Measurements from ENCODE around the gene NEDD1.

The NEDD1 gene, protein sequence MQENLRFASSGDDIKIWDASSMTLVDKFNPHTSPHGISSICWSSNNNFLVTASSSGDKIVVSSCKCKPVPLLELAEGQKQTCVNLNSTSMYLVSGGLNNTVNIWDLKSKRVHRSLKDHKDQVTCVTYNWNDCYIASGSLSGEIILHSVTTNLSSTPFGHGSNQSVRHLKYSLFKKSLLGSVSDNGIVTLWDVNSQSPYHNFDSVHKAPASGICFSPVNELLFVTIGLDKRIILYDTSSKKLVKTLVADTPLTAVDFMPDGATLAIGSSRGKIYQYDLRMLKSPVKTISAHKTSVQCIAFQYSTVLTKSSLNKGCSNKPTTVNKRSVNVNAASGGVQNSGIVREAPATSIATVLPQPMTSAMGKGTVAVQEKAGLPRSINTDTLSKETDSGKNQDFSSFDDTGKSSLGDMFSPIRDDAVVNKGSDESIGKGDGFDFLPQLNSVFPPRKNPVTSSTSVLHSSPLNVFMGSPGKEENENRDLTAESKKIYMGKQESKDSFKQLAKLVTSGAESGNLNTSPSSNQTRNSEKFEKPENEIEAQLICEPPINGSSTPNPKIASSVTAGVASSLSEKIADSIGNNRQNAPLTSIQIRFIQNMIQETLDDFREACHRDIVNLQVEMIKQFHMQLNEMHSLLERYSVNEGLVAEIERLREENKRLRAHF

DNA sequence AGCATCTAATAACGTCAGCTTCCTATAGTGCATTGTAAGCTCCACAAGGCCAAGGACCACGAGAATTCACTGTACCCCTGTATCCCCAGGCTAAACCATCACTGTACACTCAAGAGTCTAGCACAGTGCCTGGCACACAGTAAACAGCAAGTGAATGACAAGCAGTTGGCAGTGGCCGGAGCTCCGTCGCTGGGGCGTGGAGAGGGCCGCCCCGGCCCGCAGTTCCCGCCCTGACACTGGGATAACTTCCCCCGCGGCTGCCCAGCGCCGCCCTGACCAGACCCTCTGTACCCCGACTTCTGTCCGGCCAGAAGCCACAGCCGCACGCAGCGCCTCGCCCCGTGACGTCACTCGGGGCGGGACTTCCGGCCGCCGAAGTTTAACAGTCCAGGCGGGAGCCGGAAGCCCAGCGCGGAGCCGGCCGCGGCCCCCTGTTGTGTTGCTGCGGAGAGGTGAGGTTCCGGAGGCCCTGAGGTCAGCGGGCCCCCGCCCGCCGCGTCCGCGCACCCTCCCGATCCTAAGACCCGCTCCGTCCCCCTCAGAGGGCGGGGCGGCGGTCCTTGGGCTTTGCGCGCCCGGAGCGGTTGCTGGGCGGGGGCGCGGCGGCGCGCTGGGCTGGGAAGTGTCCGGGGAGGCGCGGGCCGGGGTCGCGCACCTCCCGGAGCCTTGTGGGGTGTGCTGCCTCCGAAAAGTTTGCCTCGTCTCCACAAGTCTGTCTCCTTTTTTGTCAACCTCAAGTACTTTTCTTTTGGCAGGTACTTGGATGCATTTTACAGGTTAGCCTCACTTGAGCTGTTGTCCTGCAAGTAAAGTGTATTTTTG, at the start of gene NEDD1:
NEDD1 (plus strand) TSS at position 409 of the 822 bp plus-strand sequence. CDS start 2,503 bp downstream, outside the sequence.
- Mint-ChIP-seq H3K4me1 (ENCODE audit: low read depth) (peaks cover 42% of the 10 kb centered on the region), H3K27me3 (ENCODE audit: low read depth) (peaks cover 12% of the 10 kb centered on the region), H3K9me3 (no peaks in the 10 kb centered on the region), H3K4me3 (peak within 1 kb of the TSS; percentile 96), H3K27ac (peak within 1 kb of the TSS; percentile 98), H3K36me3 (ENCODE audit: low read depth) (peaks cover 26% of the 10 kb centered on the region)
- peak; percentile 86 for DNase-seq (ENCODE audit: low spot score)

DNA sequence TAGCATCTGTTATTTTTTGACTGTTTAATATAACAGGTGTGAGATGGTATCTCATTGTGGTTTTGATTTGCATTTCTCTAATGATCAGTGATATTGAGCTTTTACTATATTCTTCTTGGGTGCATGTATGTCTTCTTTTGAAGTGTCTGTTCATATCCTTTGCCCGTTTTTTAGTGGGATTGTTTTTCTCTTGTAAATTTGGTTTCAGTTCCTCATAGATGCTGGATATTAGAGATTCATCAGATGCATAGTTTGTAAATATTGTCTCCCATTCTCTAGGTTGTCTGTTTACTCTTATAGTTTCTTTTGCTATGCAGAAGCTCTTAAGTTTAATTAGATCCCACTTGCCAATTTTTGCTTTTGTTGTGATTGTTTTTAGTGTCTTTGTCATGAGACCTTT, 48.9 kb upstream of the NEDD1 start:
- Mint-ChIP-seq H3K4me1 (ENCODE audit: low read depth) (no peaks in the 10 kb centered on the region), H3K27ac (no peak overlapping the region), H3K4me3 (no peak overlapping the region), H3K27me3 (ENCODE audit: low read depth) (peaks cover 5% of the 10 kb centered on the region), H3K9me3 (no peaks in the 10 kb centered on the region), H3K36me3 (ENCODE audit: low read depth) (no peaks in the 10 kb centered on the region)
- no peak for DNase-seq (ENCODE audit: low spot score)

DNA sequence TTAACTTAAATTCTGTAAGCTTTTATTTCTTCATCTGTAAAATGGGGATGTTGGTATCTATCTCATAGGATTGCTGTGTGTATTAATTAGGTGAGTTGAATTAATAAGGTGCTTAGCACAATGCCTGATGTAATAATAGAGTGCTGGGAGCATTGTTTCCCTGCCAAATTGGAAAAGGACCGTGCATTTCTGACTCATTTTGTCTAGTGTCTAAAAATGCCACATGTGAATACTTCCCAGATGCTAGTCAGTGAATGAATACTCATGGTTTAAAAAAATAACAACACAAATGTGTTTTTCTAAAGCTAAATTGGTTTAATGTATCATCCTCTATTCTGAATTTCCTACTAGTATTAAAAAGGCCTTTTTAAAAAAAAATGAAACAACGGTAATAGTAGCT, 45.4 kb upstream of the NEDD1 start:
- no peaks in the 10 kb centered on the region for H3K9me3 Mint-ChIP-seq
- no peak overlapping the region for H3K4me3 Mint-ChIP-seq
- peaks cover 11% of the 10 kb centered on the region for H3K27me3 Mint-ChIP-seq (ENCODE audit: low read depth)
- no peak for DNase-seq (ENCODE audit: low spot score)
- no peaks in the 10 kb centered on the region for H3K4me1 Mint-ChIP-seq (ENCODE audit: low read depth)
- no peaks in the 10 kb centered on the region for H3K36me3 Mint-ChIP-seq (ENCODE audit: low read depth)
- no peak overlapping the region for H3K27ac Mint-ChIP-seq

DNA sequence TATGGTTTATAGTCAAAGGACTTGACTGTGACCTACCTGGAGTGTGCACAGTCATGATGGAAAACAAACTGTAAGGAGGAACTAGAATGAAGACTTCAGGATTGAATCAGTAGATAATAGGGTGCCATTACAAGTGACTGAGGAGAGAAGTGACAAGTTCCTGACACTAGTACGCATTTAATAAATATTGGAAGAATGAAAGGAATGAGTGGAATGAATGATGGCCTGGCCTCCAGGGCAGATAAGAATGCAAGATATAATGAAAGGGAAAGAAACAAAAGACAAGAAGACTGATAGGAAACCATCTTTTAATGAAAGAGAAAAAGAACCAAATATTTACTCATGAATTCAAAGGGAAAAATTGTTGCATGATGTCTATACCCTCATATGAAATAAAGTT, 44.7 kb upstream of the NEDD1 start:
- Mint-ChIP-seq H3K27ac (no peak overlapping the region), H3K9me3 (no peaks in the 10 kb centered on the region), H3K4me1 (ENCODE audit: low read depth) (no peaks in the 10 kb centered on the region), H3K36me3 (ENCODE audit: low read depth) (no peaks in the 10 kb centered on the region), H3K4me3 (no peak overlapping the region), H3K27me3 (ENCODE audit: low read depth) (peaks cover 11% of the 10 kb centered on the region)
- no peak for DNase-seq (ENCODE audit: low spot score)

DNA sequence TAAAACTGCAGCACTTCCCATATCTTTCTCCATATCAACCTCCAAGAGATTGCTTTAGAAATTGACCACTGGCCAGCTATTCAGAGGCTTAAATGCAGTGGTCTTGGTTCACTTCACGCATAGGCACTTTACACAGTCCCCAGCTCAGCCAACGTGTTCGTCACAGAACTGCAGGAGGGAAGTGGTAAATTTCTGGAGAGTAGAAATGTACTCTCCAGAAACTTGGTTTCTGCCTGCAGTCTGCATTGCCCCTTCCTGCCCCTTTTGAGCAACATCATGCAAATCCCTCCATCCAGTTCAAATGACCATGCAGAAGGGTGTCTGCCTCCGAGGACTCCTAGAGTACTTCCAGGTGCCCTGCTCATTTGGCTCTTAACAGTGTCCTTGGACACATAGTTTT, 42.7 kb upstream of the NEDD1 start:
- no peaks in the 10 kb centered on the region for H3K4me1 Mint-ChIP-seq (ENCODE audit: low read depth)
- H3K4me3 Mint-ChIP-seq = no peak overlapping the region
- no peaks in the 10 kb centered on the region for H3K36me3 Mint-ChIP-seq (ENCODE audit: low read depth)
- H3K27me3 Mint-ChIP-seq (ENCODE audit: low read depth) = peaks cover 11% of the 10 kb centered on the region
- no peak overlapping the region for H3K27ac Mint-ChIP-seq
- no peak for DNase-seq (ENCODE audit: low spot score)
- no peaks in the 10 kb centered on the region for H3K9me3 Mint-ChIP-seq

DNA sequence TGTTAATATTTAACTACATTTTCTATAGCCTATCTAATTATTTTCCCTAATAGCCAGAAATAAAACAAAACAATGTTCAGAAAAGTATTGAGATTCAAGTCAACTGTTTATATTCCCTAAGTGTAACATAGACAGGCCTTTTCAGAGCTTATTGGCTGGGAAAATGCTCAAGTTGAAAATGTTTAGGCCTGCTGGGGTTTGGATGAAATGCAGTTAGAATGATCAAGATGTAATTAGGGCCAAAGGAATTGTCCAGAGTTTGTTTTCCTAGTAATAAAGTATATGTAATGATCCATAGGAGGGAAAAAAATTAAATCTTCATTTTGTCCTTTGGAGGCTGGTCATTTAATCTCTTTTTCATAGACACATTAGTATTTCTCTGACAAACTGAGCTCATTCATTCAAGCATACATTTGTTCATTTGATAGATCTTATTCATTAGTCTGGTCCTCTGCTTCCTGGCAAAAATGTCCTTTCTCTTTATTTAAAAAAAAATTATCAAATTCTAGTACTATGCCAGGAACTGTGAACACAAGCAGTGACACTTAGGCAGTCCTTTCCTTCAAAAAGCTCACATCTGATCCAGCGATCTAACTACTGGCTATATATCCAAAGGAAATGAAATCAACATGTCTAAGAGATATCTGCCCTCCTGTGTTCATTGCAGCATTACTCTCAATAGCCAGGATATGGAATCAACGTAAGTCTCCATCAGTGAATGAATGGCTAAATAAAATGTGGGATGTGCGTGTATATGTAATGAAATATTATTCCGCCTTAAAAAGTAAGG, 40.1 kb upstream of the NEDD1 start:
- Mint-ChIP-seq H3K27me3 (ENCODE audit: low read depth) (peaks cover 8% of the 10 kb centered on the region), H3K9me3 (no peaks in the 10 kb centered on the region)

DNA sequence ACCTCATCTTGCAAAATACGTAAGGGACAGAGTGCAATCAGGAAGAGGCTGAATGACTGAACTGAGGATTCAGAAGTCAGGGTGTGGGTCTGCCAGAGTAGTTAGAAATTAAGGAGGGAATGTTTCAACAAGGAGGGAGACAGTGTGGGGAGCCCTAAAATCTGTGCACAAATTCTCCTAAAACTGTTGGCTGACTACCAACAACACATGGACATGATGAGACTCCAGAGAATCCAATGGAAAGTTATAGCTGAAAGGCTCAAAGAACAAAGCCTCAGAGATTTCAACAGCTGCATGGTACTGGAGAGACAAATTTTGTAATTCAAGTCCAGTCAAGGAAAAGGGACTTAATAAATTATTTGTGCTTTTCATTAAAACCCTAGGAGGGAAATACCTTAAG, 36.1 kb upstream of the NEDD1 start:
- Mint-ChIP-seq H3K4me3 (no peak overlapping the region), H3K27ac (no peak overlapping the region), H3K27me3 (ENCODE audit: low read depth) (no peaks in the 10 kb centered on the region), H3K9me3 (no peaks in the 10 kb centered on the region), H3K36me3 (ENCODE audit: low read depth) (no peaks in the 10 kb centered on the region), H3K4me1 (ENCODE audit: low read depth) (no peaks in the 10 kb centered on the region)
- DNase-seq (ENCODE audit: low spot score) = no peak

More for the DNA sequence above, 40.1 kb upstream of the NEDD1 start:
- Mint-ChIP-seq H3K36me3 (ENCODE audit: low read depth) (no peaks in the 10 kb centered on the region), H3K27ac (no peak overlapping the region), H3K4me3 (no peak overlapping the region), H3K4me1 (ENCODE audit: low read depth) (no peaks in the 10 kb centered on the region)
- DNase-seq (ENCODE audit: low spot score) = no peak

DNA sequence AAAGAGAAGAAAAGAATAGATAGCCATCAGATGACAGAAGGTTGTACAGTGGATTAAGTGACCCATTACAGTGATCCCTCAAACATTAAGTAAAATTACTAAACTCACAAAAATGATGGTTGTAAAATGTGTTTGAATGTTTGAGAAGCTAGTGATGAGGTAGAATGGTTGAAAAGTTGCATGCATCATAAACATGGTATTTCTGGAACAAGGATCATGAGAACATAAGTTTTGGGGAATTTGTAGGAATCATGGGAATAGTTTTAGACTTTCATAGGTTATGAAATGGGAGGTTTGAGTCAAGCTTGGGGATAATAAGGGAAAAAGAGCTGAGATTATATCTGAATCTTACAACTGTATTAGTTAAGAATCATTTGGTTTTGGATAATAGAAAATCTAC, 34.1 kb upstream of the NEDD1 start:
- DNase-seq (ENCODE audit: low spot score) = no peak
- Mint-ChIP-seq H3K4me3 (no peak overlapping the region), H3K27me3 (ENCODE audit: low read depth) (no peaks in the 10 kb centered on the region), H3K9me3 (no peaks in the 10 kb centered on the region), H3K27ac (no peak overlapping the region), H3K4me1 (ENCODE audit: low read depth) (no peaks in the 10 kb centered on the region), H3K36me3 (ENCODE audit: low read depth) (no peaks in the 10 kb centered on the region)

DNA sequence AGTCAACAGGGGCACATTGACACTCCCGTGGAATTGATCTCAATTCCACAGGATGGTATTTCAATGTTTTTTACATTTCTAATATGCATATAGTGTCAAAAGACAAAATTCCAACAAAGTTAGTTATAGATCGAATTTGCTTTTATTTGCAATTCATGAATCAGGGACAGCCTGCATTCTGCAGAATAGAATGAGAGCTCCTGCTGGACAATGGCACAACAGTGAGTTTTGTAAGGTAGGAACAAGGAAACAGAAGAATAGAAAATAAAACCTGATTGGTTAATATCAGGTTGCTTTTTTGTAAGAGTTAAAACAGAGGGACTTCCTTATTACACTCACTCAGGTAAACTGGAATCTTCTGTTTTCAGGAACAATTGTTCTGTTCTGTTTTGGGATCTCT, 32.8 kb upstream of the NEDD1 start:
- Mint-ChIP-seq H3K36me3 (ENCODE audit: low read depth) (no peaks in the 10 kb centered on the region), H3K4me1 (ENCODE audit: low read depth) (no peaks in the 10 kb centered on the region), H3K27ac (no peak overlapping the region), H3K27me3 (ENCODE audit: low read depth) (no peaks in the 10 kb centered on the region), H3K9me3 (no peaks in the 10 kb centered on the region), H3K4me3 (no peak overlapping the region)
- DNase-seq (ENCODE audit: low spot score) = no peak

DNA sequence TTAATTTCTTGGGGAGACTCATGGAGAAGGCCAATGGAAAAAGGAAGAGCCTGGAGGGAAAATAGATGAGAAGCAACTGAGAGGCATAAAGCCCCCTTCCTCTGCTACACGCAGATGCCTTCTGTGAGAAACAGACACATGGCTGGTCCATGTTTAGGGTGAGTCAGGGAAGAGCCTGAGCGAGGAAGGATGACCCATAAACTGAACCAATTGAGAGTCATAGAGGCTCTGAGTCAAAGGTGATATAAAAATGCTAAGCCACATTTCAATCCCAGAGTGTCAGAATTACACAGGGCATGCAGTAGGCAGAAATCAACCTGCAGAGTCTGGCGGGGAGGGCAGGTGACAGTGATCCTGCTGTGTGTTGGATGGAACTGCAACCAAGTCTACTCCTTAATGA, 30.1 kb upstream of the NEDD1 start:
- Mint-ChIP-seq H3K4me3 (no peak overlapping the region), H3K9me3 (no peaks in the 10 kb centered on the region), H3K27ac (no peak overlapping the region), H3K36me3 (ENCODE audit: low read depth) (no peaks in the 10 kb centered on the region), H3K27me3 (ENCODE audit: low read depth) (no peaks in the 10 kb centered on the region), H3K4me1 (ENCODE audit: low read depth) (no peaks in the 10 kb centered on the region)
- DNase-seq (ENCODE audit: low spot score) = no peak

DNA sequence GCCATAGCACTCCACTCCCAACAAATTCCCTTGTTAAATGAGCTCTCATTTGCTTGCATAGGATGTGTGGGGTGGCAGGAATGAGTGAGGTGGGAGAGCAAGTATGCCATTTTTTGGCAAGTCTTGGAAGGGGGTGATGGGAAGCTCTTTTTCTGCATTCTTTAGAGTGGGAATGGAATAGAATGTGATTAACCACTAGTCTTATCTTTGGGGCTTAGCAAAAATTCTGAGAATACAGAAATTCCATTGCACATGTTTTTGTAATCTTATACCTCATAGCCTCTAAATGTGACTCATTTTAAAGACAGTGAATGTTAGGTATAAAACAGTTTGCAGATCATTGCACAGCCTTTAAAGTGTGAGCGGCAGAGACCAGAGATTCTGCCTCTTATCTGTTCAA, 28.4 kb upstream of the NEDD1 start:
- H3K36me3 Mint-ChIP-seq (ENCODE audit: low read depth) = no peaks in the 10 kb centered on the region
- no peaks in the 10 kb centered on the region for H3K4me1 Mint-ChIP-seq (ENCODE audit: low read depth)
- H3K9me3 Mint-ChIP-seq = no peaks in the 10 kb centered on the region
- no peak for DNase-seq (ENCODE audit: low spot score)
- H3K27ac Mint-ChIP-seq = no peak overlapping the region
- H3K4me3 Mint-ChIP-seq = no peak overlapping the region
- H3K27me3 Mint-ChIP-seq (ENCODE audit: low read depth) = no peaks in the 10 kb centered on the region

DNA sequence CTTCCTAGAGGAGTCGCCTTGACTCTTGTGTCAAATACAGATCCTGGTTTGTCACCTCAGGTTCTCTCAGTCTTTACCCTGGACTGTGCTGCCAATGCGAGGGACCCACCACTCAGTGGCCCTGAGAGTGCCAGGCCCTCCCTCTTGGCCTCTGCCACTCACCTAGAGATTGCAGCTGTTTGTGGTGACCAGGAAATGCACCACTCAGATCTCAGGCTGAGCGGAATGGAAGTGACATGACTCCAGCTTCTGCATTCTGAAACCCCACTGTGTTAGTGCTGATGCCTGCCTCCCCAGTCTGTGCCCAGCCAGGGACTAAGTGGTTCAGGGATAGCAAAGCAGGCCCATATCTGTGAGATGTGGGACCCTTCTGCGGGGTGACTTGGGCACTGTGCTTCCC, 27.8 kb upstream of the NEDD1 start:
- no peak for DNase-seq (ENCODE audit: low spot score)
- no peaks in the 10 kb centered on the region for H3K36me3 Mint-ChIP-seq (ENCODE audit: low read depth)
- no peaks in the 10 kb centered on the region for H3K9me3 Mint-ChIP-seq
- H3K27me3 Mint-ChIP-seq (ENCODE audit: low read depth) = no peaks in the 10 kb centered on the region
- H3K27ac Mint-ChIP-seq = no peak overlapping the region
- no peaks in the 10 kb centered on the region for H3K4me1 Mint-ChIP-seq (ENCODE audit: low read depth)
- no peak overlapping the region for H3K4me3 Mint-ChIP-seq

DNA sequence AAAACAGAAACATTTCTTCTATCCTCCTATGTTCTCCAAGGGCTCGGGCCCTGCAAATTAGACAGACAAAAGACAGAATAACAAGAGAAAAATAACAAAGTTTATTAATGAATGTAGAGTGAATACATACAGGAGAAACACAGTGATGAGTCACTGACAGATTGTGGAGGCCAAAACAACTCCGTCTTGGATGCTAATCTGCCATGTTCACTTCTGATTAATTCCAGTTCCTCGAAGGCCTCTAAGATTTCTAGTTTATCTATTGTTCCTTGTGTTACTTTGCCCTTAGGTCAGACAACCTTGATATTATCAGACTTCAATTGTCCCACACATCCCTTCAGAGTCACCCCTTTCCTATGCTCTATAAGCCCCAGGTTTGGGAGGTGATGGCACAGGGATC, 26.8 kb upstream of the NEDD1 start:
- Mint-ChIP-seq H3K27me3 (ENCODE audit: low read depth) (no peaks in the 10 kb centered on the region), H3K4me3 (no peak overlapping the region), H3K4me1 (ENCODE audit: low read depth) (no peaks in the 10 kb centered on the region), H3K27ac (no peak overlapping the region), H3K9me3 (no peaks in the 10 kb centered on the region), H3K36me3 (ENCODE audit: low read depth) (no peaks in the 10 kb centered on the region)
- DNase-seq (ENCODE audit: low spot score) = no peak

All from T-helper 2 cell treated with Interferon-gamma antibody and Interleukin-4, amounts not matched to agents 5 μg/mL and 100 μg/mL, for 36 hours (primary cell).